Glomerular endothelial cell (primary cell): ENCODE measurements around the gene APLP2. TPM values are rescaled to one million over a fixed set of nuclear protein-coding genes. Genes with fewer than 3 reads are reported as not detected.
"Not testable (repeated sequence)": the region's sequence is repeated elsewhere in the genome, so short reads cannot be mapped to it uniquely, and the experiment has no call there.

Experiments used
- DNase-seq: peaks from one replicate; pipeline ENCODE4 v3.0.0-alpha.2; 2011; ENCODE audit warnings: low read depth, low spot score; ENCODE audit errors: extremely low read depth
- total RNA-seq: library from RNA; depleted of rRNA; stranded (reverse); fragments of >200 nt; gene quantifications from 2 replicates; pipeline ENCODE4 v1.2.3, GENCODE V29; 2015

APLP2 gene
- 1,168 and 1,569 TPM in 2 replicates for total RNA-seq

DNA sequence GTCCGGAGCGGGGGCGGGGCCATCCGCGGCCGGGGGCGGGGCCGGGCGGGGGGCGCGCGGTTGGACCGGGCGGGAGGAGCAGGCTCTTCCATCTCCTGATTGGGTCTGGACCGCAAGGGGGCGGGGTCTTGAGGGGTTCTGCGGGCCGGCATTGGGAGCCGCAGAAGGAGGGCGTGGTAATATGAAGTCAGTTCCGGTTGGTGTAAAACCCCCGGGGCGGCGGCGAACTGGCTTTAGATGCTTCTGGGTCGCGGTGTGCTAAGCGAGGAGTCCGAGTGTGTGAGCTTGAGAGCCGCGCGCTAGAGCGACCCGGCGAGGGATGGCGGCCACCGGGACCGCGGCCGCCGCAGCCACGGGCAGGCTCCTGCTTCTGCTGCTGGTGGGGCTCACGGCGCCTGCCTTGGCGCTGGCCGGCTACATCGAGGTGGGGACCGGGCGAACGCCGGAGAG lies at the start of gene APLP2:
APLP2 (plus strand) TSS at position 236 of the 450 bp plus-strand sequence; CDS start at position 320, 84 bp downstream.
- peak; percentile 69 for DNase-seq

DNA sequence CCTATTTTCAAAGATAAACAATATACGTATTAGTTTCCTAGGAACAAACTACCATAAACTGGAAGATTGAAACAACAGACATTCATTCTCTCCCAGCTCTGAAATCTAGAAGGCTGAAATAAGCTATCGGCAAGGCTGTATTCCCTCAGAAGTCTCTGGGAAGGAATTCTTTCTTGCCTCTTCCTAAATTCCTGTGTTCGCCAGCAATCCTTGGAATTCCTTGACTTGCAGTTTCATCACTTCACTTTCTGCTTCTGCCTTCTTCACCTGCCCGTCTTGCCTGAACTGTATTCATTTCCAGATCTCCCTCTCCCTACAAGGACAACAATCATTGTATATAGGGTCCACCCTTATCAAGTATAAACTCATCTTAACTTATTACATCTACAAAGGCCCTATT lies 49.4 kb upstream of the APLP2 start:
- DNase-seq: no peak

DNA sequence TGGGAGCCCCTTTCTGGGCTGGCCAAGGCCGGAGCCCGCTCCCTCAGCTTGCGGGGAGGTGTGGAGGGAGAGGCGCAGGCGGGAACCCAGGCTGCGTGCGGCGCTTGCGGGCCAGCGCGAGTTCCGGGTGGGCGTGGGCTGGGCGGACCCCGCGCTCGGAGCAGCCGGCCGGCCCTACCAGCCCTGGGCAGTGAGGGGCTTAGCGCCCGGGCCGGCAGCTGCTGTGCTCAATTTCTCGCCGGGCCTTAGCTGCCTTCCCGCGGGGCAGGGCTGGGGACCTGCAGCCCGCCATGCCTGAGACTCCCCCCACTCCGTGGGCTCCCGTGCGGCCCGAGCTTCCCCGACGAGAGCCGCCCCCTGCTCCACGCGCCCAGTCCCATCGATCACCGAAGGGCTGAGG lies 48.1 kb upstream of the APLP2 start:
- not testable (repeated sequence) for DNase-seq

DNA sequence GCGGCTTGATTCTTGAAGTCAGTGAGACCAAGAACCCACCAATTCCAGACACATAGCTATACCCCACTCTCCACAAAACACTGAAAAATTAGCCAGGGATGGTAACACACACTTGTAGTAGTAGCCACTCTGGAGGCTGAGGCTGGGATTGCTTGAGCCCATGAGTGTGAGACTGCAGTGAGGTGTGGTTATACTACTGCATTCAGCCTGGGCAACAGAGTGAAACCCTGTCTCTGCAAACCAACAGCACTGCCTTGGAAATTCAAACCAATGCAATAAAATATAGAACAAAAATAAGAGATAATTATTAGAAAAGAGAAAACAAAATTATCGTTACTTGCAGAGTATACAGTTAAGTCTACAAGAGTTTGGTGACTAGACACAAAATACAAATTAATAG lies 46.9 kb upstream of the APLP2 start:
- DNase-seq: no peak

DNA sequence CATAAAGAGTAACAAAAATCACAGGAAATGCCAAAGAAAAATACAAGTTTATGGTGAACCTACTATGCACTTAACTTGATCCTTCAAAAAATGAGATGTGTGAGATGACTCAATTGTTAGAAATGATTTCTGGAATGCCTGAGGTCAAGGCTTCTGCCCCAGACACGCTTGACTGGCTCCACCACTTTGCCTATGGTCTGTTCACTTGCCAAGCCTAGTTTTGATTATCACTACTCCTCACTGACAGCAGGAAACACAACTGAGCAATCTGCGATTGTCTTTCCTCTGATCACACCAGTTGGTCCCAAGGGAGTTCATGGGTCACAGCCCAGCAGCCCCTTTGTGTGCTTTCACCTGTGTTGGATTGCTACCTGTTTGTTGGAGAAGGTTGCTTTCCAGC lies 46.5 kb upstream of the APLP2 start:
- DNase-seq: no peak

DNA sequence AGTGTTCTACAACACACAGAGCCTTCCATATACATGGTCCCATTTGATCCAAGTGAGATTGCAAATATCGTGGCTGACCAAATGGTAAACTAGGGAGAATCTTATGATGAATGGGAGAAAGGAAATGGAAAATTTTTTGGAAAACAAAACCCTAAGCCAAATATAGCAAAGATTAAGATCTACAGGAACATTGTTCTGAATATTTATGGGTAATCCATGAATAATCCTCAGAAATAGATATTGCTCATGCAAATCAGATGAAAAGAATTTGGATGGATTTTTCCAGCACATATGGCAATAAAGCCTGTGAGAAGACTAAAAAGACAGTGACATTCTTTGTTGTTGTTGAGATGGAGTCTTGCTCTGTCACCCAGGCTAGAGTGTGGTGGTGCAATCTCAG lies 45.3 kb upstream of the APLP2 start:
- no peak for DNase-seq

DNA sequence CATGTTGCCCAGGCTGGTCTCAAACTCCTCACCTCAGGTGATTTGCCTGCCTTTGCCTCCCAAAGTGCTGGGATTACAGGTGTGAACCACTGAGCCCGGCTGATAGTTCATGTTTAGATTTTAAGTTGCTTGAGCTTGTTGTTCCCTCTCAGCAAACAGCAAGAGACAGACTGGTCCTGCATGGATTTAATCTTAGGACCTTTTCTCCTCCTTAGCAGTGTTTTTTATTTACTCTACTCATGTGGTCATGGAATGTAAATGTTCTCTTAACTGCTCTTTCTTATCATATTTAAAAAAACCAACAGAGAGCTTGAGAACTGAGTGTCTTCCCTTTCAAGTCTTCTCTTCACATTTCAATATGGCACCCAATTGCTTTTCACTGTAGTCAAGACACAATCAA lies 44.3 kb upstream of the APLP2 start:
- DNase-seq: no peak

DNA sequence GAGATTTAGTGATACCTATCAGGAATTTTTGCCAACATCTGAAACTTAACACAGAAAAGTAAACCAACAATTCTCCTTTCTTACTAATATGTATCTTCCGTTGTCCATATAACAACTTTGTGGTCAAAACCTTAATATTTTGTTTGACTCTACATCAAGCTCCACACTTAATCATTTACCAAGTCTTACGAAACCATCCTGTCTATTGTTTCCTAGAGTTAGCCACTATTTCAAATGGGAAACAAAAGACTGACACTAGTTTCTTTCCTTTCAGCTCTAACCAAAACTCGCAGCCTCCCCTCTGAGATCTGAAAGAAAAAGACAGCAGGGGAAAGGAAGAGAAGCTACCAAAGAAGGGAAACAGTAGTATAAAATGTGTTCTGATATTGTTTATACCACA lies 40.6 kb upstream of the APLP2 start:
- no peak for DNase-seq

DNA sequence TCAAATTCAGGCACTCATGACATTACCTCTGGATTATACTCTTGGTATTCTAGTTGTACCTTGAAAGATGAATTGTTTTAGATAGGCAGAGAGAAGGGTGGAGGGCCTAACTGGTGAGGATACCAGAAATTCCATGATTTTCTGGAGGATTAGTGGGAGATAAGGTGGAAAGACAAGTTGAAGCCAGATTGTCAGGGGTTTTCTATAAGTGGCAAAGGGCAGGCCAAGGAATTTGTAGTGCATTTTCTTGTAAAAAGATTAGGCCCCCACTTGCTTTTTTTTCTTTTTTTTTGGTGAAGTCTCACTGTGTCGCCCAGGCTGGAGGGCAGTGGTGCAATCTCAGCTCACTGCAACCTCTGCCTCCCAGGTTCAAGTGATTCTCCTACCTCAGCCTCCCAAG lies 38.6 kb upstream of the APLP2 start:
- DNase-seq: no peak

DNA sequence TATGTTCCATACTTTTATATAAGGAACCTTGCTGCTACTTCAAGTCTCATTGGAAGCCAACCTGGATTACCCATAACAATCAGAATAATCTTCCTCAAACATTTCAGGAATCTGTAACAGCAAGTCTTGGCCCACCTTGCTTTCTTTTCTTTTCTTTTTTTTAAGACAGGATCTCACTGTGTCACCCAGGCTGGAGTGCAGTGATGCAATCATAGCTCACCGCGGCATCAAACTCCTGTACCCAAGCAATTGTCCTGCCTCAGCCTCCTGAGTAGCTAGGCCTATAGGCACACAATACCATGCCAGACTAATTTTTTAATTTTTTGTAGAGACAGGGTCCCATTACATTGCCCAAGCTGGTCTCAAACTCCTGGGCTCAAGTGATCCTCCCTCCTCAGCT lies 37.7 kb upstream of the APLP2 start:
- no peak for DNase-seq

DNA sequence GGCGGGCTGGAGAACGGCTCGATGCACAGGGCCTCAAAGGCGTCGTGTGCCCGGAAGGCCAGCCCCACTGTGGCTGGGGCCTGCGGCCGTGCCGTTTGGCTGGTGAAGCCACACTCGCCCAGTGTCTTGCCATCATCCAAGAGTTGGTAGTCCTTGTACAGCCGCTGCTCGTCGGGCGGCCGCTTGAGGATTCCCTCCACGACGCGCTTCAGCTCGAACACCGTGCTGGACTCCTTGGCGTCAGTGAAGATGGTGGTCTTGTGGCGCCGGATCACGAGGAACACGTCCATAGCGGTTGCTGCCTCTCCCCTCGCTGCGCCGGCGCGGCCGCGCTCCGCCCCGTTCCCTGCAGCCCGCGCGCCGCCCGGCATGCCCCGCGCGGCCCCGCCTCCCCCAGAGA lies 36.8 kb upstream of the APLP2 start:
- DNase-seq: no peak

DNA sequence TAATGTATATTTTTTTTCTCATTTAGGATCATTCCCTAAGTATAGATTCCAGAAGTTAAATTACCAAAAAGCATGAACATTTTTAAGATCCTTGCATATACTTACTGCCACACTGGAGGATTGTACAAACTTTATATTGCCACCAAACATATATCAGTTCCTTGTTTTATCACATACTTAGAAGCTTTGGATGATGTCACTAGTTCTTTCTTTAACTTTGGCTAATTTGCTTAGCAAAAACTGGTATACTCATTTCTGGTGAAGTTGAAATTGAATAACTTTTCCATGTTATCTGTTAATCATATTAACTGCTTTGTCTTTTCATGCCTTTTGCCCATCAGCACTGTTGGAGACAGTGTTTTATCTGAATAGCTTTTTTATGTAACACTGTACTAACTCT lies 35.5 kb upstream of the APLP2 start:
- DNase-seq: no peak

DNA sequence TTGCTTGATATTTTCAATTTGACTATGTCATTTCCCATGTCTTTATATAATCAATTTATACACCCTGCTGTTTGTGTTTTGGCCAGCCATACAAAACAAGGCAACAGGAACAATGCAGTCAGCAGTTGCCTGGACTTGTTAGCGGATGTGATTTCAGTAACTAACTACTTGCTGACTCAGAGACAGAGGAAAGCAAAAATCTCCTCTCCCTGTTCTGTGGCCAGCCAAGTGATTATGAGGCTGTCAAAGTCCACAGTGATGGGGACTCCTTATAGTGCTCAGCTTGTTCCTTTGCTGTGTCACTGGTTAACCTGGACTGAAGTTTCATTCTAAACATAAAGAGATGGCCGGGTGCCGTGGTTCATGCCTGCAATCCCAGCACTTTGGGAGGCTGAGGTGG lies 32.6 kb upstream of the APLP2 start:
- no peak for DNase-seq

DNA sequence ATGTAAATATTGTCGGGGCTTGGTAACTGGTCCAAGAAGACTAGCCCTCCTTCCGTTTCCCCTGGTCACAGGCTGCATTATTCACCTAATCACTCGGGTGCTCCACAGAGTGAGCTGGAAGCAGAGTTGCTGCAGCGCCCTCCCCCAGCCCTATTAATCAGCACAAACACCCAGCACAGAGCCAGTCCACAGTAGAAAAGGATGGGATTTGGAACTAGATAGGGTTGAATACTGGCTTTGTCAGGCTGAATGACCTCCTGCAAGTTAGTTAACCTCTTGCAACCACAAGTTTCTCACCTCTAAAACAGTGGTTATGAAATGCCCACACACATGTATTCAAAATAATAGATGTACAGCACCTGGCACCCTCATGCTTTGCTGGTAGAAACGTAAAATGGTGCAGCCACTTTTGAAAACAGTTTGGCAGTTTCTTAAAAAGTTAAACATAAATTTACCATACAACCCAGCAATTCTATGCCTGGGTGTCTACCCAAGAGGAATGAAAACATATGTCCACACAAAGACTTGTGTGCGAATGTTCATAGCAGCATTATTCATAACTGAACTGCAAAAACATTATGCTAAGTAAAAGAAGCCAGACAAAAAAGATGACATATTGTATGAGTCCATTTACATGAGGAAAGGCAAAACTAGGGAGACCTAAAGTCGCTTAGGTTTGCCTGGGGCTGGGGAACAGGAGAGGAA lies 31.7 kb upstream of the APLP2 start:
- no peak for DNase-seq

DNA sequence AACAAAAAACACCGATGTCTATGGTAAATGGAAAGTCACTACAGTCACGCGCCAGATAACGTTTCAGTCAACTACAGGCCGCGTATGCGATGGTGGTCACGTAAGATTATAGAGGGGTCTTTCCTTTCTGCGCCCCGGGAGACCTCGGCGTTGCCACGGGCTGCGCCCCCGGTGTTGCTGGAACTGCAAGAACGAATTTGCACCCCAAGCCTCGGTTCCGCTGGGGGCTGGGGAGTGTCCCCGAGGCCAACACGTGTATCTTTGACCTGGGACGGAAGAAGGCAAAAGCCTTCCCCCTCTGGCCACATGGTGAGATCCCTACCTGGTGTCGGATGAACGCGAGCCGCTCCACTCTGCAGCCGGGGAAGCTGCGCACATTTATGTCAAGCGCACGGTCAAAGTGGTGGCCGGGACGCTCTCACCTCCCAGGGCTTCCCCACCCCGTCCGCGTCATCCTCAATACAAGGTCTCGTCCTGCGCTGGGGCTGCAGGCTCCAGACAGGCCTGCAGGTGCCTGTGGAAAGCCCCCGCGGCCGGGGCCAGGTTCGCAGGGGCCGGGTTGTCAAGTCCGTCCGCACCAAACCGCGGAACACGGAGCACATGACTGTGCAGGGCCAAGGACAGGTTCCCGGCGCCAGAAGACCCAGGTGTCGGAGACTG lies 29.3 kb upstream of the APLP2 start:
- no peak for DNase-seq

DNA sequence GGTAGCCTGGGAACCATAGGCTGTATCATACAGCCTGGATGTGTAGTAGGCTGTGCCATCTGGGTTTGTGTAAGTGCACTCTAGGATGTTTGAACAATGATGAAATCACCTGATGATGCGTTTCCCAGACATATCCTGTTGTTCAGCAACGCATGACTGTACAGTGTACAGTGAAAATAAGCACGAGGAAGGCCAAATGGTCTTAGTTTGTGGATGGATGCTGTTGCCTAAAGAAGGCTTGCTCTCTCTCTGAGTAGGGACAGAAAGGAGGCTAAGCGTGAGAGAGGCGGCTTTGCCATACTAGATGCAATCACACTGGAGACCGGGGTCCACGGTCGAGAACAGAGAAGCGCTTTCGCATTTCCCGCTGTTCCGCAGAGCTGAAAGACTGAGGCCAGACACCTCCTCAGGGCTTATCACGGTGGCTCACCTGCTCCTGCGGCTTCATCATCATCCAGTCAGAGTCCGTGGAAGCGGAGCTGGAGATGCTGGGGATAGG lies 27.6 kb upstream of the APLP2 start:
- peak; percentile 99 for DNase-seq

DNA sequence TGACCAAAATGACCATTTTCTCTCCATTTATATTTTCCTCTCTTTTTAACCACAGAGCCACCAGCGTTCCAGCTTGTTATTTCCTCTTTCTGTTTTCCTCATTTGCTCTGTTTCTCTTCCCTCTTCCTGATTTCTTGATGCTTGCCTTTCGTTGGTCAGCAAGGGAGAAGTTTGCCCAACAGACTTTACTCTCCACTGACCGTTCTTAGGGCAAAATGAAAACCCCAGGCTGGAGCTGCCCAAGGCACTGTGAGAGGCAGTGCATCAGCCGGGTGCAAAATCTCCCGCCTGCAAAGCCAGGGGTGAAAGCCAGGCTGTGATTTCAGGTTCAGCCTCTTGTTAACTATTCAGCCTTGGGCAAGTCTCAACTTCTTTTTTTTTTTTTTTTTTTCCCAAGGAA lies 26.1 kb upstream of the APLP2 start:
- DNase-seq: no peak

DNA sequence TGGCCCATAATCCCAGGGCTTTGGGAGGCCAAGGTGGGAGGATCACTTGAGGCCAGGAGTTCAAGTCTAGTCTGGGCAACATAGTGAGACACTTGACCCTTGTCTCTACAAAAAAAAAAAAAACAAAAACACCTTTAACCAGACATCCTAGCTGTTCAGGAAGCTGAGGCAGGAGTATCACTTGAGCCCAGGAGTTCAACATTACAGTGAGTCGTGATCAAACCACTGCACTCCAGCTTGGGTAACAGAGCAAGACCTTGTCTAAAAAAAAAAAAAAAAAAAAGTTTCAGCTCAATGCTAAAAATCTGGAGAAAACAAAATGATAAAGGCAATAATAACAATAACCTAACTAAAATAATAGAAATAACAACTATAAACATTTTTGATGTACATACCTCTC lies 22.6 kb upstream of the APLP2 start:
- DNase-seq: no peak

DNA sequence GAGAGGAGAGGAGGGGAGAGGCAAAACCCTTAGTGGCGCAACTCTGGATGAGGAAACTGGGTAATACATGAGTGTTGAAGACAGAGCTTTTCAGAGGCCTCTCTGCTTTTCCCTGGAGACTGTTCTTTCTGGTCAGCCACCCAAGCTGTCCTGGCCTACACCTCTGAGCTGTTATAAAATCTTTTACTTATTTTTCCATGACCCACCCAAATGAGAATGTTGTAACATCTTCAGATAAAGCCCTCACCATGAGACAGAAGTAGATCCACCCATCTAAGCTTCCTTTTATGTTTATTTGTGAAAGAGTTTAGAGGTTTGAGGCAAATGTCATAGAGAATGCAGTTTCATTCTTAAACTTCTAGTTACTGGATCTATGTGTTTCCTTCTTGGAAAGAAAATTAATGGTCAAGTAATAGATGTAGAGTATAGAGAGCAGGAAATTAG lies 20.3 kb upstream of the APLP2 start:
- DNase-seq: no peak

DNA sequence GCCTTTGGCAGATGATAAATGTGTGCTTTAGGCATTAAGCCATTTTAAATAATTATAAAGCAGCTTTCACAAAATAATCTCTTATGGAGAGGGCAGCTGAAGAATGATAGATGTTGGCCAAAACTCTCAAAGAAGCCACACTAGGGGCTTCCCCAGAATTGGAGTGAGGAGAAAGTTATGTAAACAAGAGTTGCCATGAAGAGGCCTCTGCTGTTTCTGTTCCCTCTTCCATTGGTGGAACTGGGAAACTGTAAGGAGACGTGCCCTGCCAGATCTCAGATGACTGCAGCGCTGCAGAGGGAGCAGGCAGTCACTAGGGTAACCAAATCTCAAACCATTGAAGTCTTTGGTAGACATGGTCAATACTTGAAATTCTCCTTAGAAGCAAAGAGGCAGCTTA lies 19.4 kb upstream of the APLP2 start:
- no peak for DNase-seq

DNA sequence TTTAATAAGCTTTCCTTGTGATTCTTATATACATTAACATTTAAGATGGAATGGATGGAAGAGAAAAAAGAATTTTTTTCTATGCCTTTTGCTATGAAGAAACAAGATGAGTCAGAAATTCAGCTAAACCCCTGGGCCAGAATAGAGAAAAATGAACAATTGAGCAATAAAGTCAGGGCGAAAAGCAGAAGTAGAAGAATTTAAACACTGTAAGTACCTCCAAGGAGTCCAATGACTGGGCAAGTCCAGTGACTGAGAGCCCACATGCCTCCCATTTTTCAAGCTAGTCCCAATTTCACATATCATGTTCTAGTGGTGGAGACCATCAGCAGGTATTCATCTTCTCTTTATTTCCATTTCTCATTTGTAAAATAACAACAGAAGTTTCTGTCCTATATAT lies 18.6 kb upstream of the APLP2 start:
- DNase-seq: no peak

DNA sequence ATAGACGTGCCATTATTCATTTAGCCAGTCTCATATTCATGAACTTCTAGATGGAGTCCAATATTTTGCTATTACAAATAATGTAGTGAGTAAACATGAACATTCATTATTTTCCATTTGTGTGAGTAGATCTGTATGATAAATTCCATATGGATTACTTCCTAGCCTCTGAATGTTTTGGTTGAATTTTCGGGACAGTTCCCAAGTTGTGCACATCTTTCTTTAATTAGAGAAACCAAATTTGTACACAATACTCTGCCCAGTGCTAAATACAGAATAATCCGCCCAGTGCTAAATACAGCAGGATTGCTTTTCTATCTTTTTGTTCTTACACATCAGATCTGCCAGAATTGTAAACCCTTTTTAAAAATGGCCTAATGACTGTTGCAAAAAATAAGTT lies 17.1 kb upstream of the APLP2 start:
- DNase-seq: no peak
